ENCODE results near the gene PRRG4. TPM values are rescaled to one million over a fixed set of nuclear protein-coding genes. Genes with fewer than 3 reads are reported as not detected.

Gene PRRG4
- total and polyA plus RNA-seq, 2 experiments from 2014 or later, result not detected

DNA sequence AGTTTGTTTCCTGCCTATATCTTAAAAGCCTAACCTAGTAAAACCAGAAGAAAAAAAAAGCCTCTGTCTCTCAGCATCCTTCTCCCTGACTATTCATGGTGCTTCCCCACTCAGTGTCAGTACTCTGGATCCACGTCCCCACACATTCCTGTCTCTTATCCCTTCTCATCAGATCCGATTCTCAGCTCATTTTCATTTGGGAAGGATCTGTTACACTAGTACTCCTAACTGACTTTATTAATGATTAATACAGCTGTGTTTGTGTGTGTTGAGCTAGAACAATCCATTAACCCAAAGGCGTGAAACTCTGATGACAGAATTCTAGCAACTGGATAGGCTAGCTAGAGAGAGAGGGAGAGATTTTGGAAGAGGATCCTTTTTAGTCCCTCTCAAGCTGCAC, 1.5 kb downstream of the PRRG4 start:
- Histone ChIP-seq H3K9ac (no peak overlapping the region), H3K36me3 (ENCODE audit: low read depth) (no peaks in the 10 kb centered on the region), H3K9me3 (ENCODE audit: low read depth) (no peaks in the 10 kb centered on the region), H3K27me3 (replicated peaks; ENCODE audit: insufficient read depth) (peaks cover 19% of the 10 kb centered on the region), H3F3A (ENCODE audit: insufficient read depth) (no peaks in the 10 kb centered on the region), H3K9me2 (ENCODE audit: insufficient read depth) (no peaks in the 10 kb centered on the region), H2AFZ (no peak overlapping the region), H4K20me1 (ENCODE audit: insufficient read depth) (no peaks in the 10 kb centered on the region), H3K27ac (no peak overlapping the region), H3K79me2 (ENCODE audit: insufficient read depth) (no peaks in the 10 kb centered on the region), H3K4me1 (ENCODE audit: insufficient read depth) (no peaks in the 10 kb centered on the region), H3K4me3 (no peak overlapping the region), H3K4me2 (ENCODE audit: unreplicated experiment) (no peak overlapping the region)
- TF ChIP-seq EZH2 (IDR thresholded peaks at IDR 0.05; ENCODE audit: insufficient read depth, poor library complexity, severe bottlenecking) (no peak), EZH2phosphoT487 (IDR thresholded peaks at IDR 0.05; ENCODE audit: insufficient read depth, low read depth) (no peak)
- no peak for DNase-seq
- WGBS, 2 experiments (ENCODE audit: low coverage in 1 of 2, low lambda C conversion rate in 2 of 2, missing lambda C conversion rate in 2 of 2), result 27 to 35% methylated on average over 3 of the region's 3 CpGs
- in situ Hi-C loops (cut with MboI), result no loop called here

DNA sequence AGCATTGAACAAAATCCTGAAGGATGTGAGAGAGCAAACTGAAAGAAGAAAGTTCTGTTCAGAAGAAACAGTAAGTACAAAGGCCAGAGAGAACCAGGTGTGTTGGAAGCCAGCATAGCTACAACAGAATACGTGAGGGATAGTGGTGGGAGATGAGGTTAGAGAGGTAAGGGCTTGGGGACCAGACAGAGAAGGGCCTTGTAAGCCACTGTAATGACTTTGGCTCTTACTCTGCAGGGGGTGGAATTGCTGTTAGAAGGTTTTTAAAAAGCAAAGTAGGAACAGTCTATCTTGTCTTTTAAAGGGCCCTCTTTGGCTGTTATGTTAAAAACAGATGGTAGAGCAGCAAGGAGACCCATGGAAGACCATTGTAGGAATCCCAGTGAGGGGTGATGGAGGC, 4.2 kb downstream of the PRRG4 start:
- no peak overlapping the region for H3K4me3 ChIP-seq
- no peaks in the 10 kb centered on the region for H3K9me3 ChIP-seq (ENCODE audit: low read depth)
- H3F3A ChIP-seq (ENCODE audit: insufficient read depth), result no peaks in the 10 kb centered on the region
- in situ Hi-C loops (cut with MboI), result no loop called here
- H3K79me2 ChIP-seq (ENCODE audit: insufficient read depth), result no peaks in the 10 kb centered on the region
- peaks cover 19% of the 10 kb centered on the region for H3K27me3 ChIP-seq (replicated peaks; ENCODE audit: insufficient read depth)
- H2AFZ ChIP-seq, result no peak overlapping the region
- no peak overlapping the region for H3K4me2 ChIP-seq (ENCODE audit: unreplicated experiment)
- no peak overlapping the region for H3K27ac ChIP-seq
- H3K9me2 ChIP-seq (ENCODE audit: insufficient read depth), result no peaks in the 10 kb centered on the region
- TF ChIP-seq EZH2 (IDR thresholded peaks at IDR 0.05; ENCODE audit: insufficient read depth, poor library complexity, severe bottlenecking) (no peak), EZH2phosphoT487 (IDR thresholded peaks at IDR 0.05; ENCODE audit: insufficient read depth, low read depth) (no peak)
- H3K9ac ChIP-seq, result no peak overlapping the region
- DNase-seq, result no peak
- H3K4me1 ChIP-seq (ENCODE audit: insufficient read depth), result no peaks in the 10 kb centered on the region
- no peaks in the 10 kb centered on the region for H3K36me3 ChIP-seq (ENCODE audit: low read depth)
- no peaks in the 10 kb centered on the region for H4K20me1 ChIP-seq (ENCODE audit: insufficient read depth)
- WGBS, 2 experiments (ENCODE audit: low coverage in 1 of 2, low lambda C conversion rate in 2 of 2, missing lambda C conversion rate in 2 of 2), result 39 to 75% methylated on average over 1 of the region's 1 CpG

DNA sequence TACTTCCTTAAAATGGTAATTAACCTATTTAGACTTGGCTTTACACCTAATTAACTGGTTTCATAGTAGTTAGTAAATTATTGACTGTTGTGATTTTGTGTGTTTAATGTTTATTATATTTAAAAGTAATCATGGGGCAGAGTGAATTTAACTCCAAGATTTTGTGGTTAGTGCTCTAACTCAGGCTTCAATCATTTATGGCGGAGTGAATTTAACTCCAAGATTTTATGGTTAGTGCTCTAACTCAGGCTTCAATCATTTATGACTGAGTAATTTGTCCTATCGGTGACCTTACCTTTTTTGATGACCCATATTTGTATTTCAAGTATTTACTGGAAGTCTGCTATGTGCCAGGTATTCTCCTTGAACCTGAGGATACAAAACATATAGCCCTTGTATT, 7.2 kb downstream of the PRRG4 start:
- Histone ChIP-seq H3K9me2 (ENCODE audit: insufficient read depth) (no peaks in the 10 kb centered on the region), H2AFZ (no peak overlapping the region), H3K36me3 (ENCODE audit: low read depth) (no peaks in the 10 kb centered on the region), H3K4me2 (ENCODE audit: unreplicated experiment) (no peak overlapping the region), H3K9me3 (ENCODE audit: low read depth) (no peaks in the 10 kb centered on the region), H4K20me1 (ENCODE audit: insufficient read depth) (no peaks in the 10 kb centered on the region), H3K9ac (no peak overlapping the region), H3K4me3 (no peak overlapping the region), H3K27ac (no peak overlapping the region), H3F3A (ENCODE audit: insufficient read depth) (no peaks in the 10 kb centered on the region), H3K4me1 (ENCODE audit: insufficient read depth) (no peaks in the 10 kb centered on the region), H3K27me3 (replicated peaks; ENCODE audit: insufficient read depth) (peaks cover 4% of the 10 kb centered on the region; the same call in 1 of the 2 replicates), H3K79me2 (ENCODE audit: insufficient read depth) (no peaks in the 10 kb centered on the region)
- WGBS, 2 experiments (ENCODE audit: low coverage in 1 of 2, low lambda C conversion rate in 2 of 2, missing lambda C conversion rate in 2 of 2), result 67 to 76% methylated on average over 2 of the region's 2 CpGs
- no peak for TF ChIP-seq EZH2 (IDR thresholded peaks at IDR 0.05; ENCODE audit: insufficient read depth, poor library complexity, severe bottlenecking)
- TF ChIP-seq EZH2phosphoT487 (IDR thresholded peaks at IDR 0.05; ENCODE audit: insufficient read depth, low read depth), result no peak
- in situ Hi-C loops (cut with MboI), result no loop called here
- no peak for DNase-seq

DNA sequence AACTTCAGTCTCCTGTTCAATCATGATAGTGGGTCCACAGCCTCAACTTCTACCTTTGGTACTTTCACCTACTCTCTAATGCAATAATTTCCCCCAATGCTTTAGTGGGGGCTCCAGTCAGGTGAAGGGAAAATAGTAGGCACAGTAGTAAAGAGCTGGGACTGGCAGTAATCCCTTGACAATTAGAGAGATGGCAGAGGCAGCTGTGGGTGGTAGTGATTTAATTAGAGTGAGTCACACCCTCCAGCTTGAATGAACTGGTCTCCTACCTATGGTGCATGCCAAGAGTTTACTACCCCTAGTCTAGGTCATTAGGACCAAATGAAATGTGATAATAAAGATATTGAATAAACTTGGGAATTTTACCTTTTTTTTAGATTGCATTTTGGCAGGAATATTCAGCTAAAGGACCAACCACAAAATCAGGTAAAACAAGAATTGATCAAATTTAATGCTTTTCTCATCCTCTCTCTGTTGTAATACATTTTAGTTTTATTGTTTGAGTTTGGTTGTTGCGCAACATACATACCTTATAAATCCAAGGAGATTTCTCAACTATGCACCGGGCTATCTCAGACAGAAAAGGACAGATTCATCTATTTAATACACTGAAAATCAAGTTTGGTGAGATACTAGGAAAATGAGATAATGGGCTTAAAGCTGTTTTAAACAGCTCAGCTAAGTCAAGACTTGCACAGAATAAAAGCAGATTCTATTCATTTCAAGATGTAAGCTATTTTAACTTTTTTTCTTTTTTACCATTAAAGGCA, 9.0 kb downstream of the PRRG4 start:
- no peaks in the 10 kb centered on the region for H3K79me2 ChIP-seq (ENCODE audit: insufficient read depth)
- no peaks in the 10 kb centered on the region for H3K36me3 ChIP-seq (ENCODE audit: low read depth)
- H3K27ac ChIP-seq, result no peak overlapping the region
- no peak for TF ChIP-seq EZH2phosphoT487 (IDR thresholded peaks at IDR 0.05; ENCODE audit: insufficient read depth, low read depth)
- TF ChIP-seq EZH2 (IDR thresholded peaks at IDR 0.05; ENCODE audit: insufficient read depth, poor library complexity, severe bottlenecking), result no peak
- H3K4me1 ChIP-seq (ENCODE audit: insufficient read depth), result no peaks in the 10 kb centered on the region
- H2AFZ ChIP-seq, result no peak overlapping the region
- H3K9me3 ChIP-seq (ENCODE audit: low read depth), result no peaks in the 10 kb centered on the region
- H3K9me2 ChIP-seq (ENCODE audit: insufficient read depth), result no peaks in the 10 kb centered on the region
- no peaks in the 10 kb centered on the region; the same call in 1 of the 2 replicates for H3K27me3 ChIP-seq (replicated peaks; ENCODE audit: insufficient read depth)
- no peak overlapping the region for H3K4me2 ChIP-seq (ENCODE audit: unreplicated experiment)
- H3K4me3 ChIP-seq, result no peak overlapping the region
- in situ Hi-C loops (cut with MboI), result no loop called here
- WGBS, 2 experiments (ENCODE audit: low coverage in 1 of 2, low lambda C conversion rate in 2 of 2, missing lambda C conversion rate in 2 of 2), result 91 to 99% methylated on average over 2 of the region's 2 CpGs
- H3F3A ChIP-seq (ENCODE audit: insufficient read depth), result no peaks in the 10 kb centered on the region
- peak; percentile 15 for DNase-seq
- no peak overlapping the region for H3K9ac ChIP-seq
- H4K20me1 ChIP-seq (ENCODE audit: insufficient read depth), result no peaks in the 10 kb centered on the region

Measured in GM23248 (cell line).